Panc1 (cell line): Measurements from ENCODE around the gene NDRG2. TPM values are rescaled to one million over a fixed set of nuclear protein-coding genes. Genes with fewer than 3 reads are reported as not detected.

Experiments used
- ATAC-seq: fragments of 200-7000 bp; cut with Tn5 transposase; 2 replicates; pipeline ENCODE4 v1.9.1; 2020; ENCODE audit warnings: mild to moderate bottlenecking, moderate library complexity
- BruUV-seq: library from RNA; stranded (reverse); fragments of 400-500 nt; replicated peaks from 2 replicates; lab custom pipeline; 2021; lab: Mats Ljungman, UMichigan
- CTCF ChIA-PET: fragments of 300-600 bp; sonication (Branson Sonifier 250); formaldehyde crosslinking; loops from one replicate; lab custom pipeline; 2022; ENCODE audit warnings: antibody characterized with exemption; lab: Charles Lee
- POLR2A ChIA-PET: fragments of 300-600 bp; sonication (Branson Sonifier 250); formaldehyde crosslinking; loops from one replicate; lab custom pipeline; 2022; ENCODE audit warnings: antibody characterized with exemption; lab: Charles Lee
- DNase-seq: peaks from one replicate; pipeline ENCODE4 v3.0.0-alpha.2; 2010; ENCODE audit warnings: low read depth, low spot score
- H3K27ac ChIP-seq: 2 replicates; pipeline ENCODE4 v1.5.1; 2011; ENCODE audit warnings: mild to moderate bottlenecking, low read length, inconsistent platforms
- H3K27me3 ChIP-seq: fragments of 200-500 bp; sonication (Bioruptor generic); 2 replicates; pipeline ENCODE4 v1.6.0; 2014; ENCODE audit warnings: low read length, inconsistent platforms; ENCODE audit not compliant: control insufficient read depth, insufficient read depth
- H3K36me3 ChIP-seq: fragments of 200-500 bp; sonication (Bioruptor generic); 2 replicates; pipeline ENCODE4 v1.5.1; 2014; ENCODE audit warnings: inconsistent platforms, mild to moderate bottlenecking, low read length, moderate library complexity; ENCODE audit not compliant: control insufficient read depth, insufficient read depth
- H3K4me1 ChIP-seq: 2 replicates; pipeline ENCODE4 v1.5.1; 2011; ENCODE audit warnings: inconsistent platforms, mild to moderate bottlenecking, low read length, moderate library complexity; ENCODE audit not compliant: control insufficient read depth, insufficient read depth
- H3K4me3 ChIP-seq, 2 experiments: 2 replicates each; pipeline ENCODE4 v1.5.1; 2011 to 2012; ENCODE audit warnings: low read depth in 2 of 2, low read length in 2 of 2, mild to moderate bottlenecking in 2 of 2, inconsistent platforms in 1 of 2, moderate library complexity in 1 of 2
- H3K9me3 ChIP-seq: fragments of 200-500 bp; sonication (Bioruptor generic); 2 replicates; pipeline ENCODE4 v1.5.1; 2014; ENCODE audit warnings: low read depth, mild to moderate bottlenecking, inconsistent platforms, low read length, moderate library complexity; ENCODE audit not compliant: control insufficient read depth, insufficient read depth
- CTCF ChIP-seq: fragments of 450-650 bp; IDR thresholded peaks from 2 replicates; pipeline ENCODE4 v1.5.1; 2017; ENCODE audit warnings: mild to moderate bottlenecking
- POLR2AphosphoS5 ChIP-seq: IDR thresholded peaks from 2 replicates; pipeline ENCODE4 v1.6.1; 2012; ENCODE audit warnings: mild to moderate bottlenecking, low read depth, low read length, moderate library complexity
- REST ChIP-seq, 2 experiments: IDR thresholded peaks; 2 replicates each; pipeline ENCODE4 v1.6.1; 2011 to 2012; ENCODE audit warnings: low read depth in 2 of 2, control low read depth in 1 of 2, low read length in 1 of 2, mild to moderate bottlenecking in 1 of 2, moderate library complexity in 1 of 2; ENCODE audit not compliant: insufficient read depth in 1 of 2
- SIN3A ChIP-seq: IDR thresholded peaks from 2 replicates; pipeline ENCODE4 v1.6.1; 2012; ENCODE audit warnings: low read depth, mild to moderate bottlenecking, low read length, moderate library complexity, borderline replicate concordance; ENCODE audit not compliant: insufficient read depth
- TCF7L2 ChIP-seq: IDR thresholded peaks from 2 replicates; pipeline ENCODE4 v1.6.1; 2011; ENCODE audit warnings: mild to moderate bottlenecking, low read depth, low read length, inconsistent platforms
- in situ Hi-C: cut with HindIII; loops from 2 replicates; pipeline ENCODE4 v1.10.0; 2016; ENCODE audit warnings: low sequenced_read_pairs, low pct_unique_long_range_greater_than_20kb
- intact Hi-C: fragments of 100-400 bp; cut with micrococcal nuclease; formaldehyde crosslinking; loops from one replicate; pipeline ENCODE4 v1.10.0; 2022; ENCODE audit not compliant: unreplicated experiment
- total RNA-seq: library from RNA; stranded (reverse); gene quantifications from one replicate; pipeline ENCODE4 v1.2.1, GENCODE V29; 2021; ENCODE audit not compliant: unreplicated experiment

NDRG2 gene
- total RNA-seq, 1 experiment from 2014 or later: 1.6 TPM

- ChIA-PET POLR2A (no interaction called here), CTCF (no interaction called here)
- no peak overlapping the region for H3K4me3 ChIP-seq
- no TSS peak for BruUV-seq
- H3K27me3 ChIP-seq: no peaks in the 10 kb centered on the region
- no peak for TF ChIP-seq TCF7L2
- TF ChIP-seq CTCF: no peak
- no peak for TF ChIP-seq POLR2AphosphoS5
- no peak overlapping the region for H3K27ac ChIP-seq
- DNase-seq (no peak), ATAC-seq (no peak)
- H3K4me1 ChIP-seq: no peaks in the 10 kb centered on the region
- H3K9me3 ChIP-seq: no peaks in the 10 kb centered on the region
- no peaks in the 10 kb centered on the region; the same call in 1 of the 2 replicates for H3K36me3 ChIP-seq
- in situ Hi-C loops (no loop called here), intact Hi-C loops (no loop called here)
Measured at GRCh38 chr14:20999591-20999990, 25.3 kb downstream of the NDRG2 start.

- BruUV-seq: no TSS peak
- in situ Hi-C loops (no loop called here), intact Hi-C loops (no loop called here)
- Histone ChIP-seq H3K27me3 (no peaks in the 10 kb centered on the region), H3K36me3 (no peaks in the 10 kb centered on the region; the same call in 1 of the 2 replicates), H3K27ac (no peak within 1 kb of the TSS), H3K9me3 (no peaks in the 10 kb centered on the region), H3K4me3 (no peak within 1 kb of the TSS), H3K4me1 (no peaks in the 10 kb centered on the region)
- no peak; the same call in 1 of the 2 replicates for ATAC-seq
- DNase-seq: no peak
- TF ChIP-seq SIN3A (no peak), REST (IDR thresholded peaks at IDR 0.05; ENCODE audit: insufficient read depth in 1 of 2, low read depth in 2 of 2, low read length in 1 of 2) (no peak), POLR2AphosphoS5 (no peak), TCF7L2 (no peak), CTCF (no peak)
- ChIA-PET POLR2A (no interaction called here), CTCF (no interaction called here)
Measured at GRCh38 chr14:20998674-20999366, 26.0 kb downstream of the NDRG2 start, which contains the start of gene SLC39A2. Gene SLC39A2, plus strand, starts transcription at chr14:20999293. Its CDS starts 154 bp downstream, at chr14:20999447.
